Measurements from ENCODE around the gene OR2F1. TPM values are rescaled to one million over a fixed set of nuclear protein-coding genes. Genes with fewer than 3 reads are reported as not detected.

OR2F1 gene
- total and polyA plus RNA-seq, 12 donors, result not detected

DNA sequence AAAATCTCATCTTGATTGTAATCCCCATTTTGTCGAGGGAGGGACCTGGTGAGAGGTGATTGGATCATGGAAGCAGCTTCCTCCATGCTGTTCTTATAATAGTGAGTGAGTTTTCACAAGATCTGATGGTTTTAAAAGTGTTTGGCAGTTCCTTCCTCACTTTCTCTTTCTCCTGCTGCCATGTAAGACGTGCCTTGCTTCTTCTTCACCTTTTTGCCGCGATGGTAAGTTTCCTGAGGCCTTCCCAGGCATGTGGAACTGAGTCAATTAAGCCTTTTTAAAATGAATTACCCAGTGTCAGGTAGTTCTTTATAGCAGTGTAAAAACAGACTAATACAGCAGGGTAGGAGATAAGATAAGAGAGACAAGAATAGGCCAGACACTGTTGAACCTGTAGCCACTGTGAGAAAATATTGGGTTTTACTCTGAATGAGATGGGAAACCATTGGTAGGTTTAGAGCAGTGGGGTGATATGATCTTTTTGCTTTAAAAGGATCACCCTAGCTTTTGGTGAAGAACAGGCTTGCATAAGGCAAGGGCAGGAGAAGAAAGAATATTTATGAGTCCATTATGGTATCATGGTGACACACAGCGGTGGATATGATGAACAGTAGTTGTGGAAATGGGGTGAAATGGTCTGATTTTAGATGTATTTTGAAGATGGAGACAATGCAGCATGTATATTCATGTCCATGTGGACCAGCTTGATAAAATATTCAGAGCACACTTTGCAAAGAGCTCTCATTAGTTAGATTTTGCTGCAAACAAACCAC is 57.0 kb downstream of the OR2F1 start:
- H3K9me3 ChIP-seq, result peaks cover 0 to 18% (median 0%) of the 10 kb centered on the region in 11 donors
- no peak for DNase-seq
- 64 to 82% methylated on average over 5 of the region's 5 CpGs for WGBS, 2 donors
- no peak for ATAC-seq
- H3K4me3 ChIP-seq, result no peak overlapping the region
- no peaks in the 10 kb centered on the region for H3K36me3 ChIP-seq
- intact Hi-C loops (cut with DNase I), result no loop called here
- H3K27ac ChIP-seq, result no peak overlapping the region
- TF ChIP-seq, protein P1, sequence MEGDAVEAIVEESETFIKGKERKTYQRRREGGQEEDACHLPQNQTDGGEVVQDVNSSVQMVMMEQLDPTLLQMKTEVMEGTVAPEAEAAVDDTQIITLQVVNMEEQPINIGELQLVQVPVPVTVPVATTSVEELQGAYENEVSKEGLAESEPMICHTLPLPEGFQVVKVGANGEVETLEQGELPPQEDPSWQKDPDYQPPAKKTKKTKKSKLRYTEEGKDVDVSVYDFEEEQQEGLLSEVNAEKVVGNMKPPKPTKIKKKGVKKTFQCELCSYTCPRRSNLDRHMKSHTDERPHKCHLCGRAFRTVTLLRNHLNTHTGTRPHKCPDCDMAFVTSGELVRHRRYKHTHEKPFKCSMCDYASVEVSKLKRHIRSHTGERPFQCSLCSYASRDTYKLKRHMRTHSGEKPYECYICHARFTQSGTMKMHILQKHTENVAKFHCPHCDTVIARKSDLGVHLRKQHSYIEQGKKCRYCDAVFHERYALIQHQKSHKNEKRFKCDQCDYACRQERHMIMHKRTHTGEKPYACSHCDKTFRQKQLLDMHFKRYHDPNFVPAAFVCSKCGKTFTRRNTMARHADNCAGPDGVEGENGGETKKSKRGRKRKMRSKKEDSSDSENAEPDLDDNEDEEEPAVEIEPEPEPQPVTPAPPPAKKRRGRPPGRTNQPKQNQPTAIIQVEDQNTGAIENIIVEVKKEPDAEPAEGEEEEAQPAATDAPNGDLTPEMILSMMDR (IDR thresholded peaks at IDR 0.05), result no peak
- H3K4me1 ChIP-seq, result no peaks in the 10 kb centered on the region
- H3K27me3 ChIP-seq, result no peaks in the 10 kb centered on the region

Other genes starting within 250 kb of the OR2F1 start
- gene CTAGE6, start 197.1 kb upstream of the OR2F1 start, total RNA-seq, result under 1 TPM in 2 of 10 donors, not detected in 8; 0.17 to 0.30 TPM
- gene CTAGE6, start 197.1 kb upstream of the OR2F1 start, polyA plus RNA-seq, result under 1 TPM in 1 of 2 donors, not detected in 1; 0.22 TPM
- 10 to 100 TPM; 44.3 to 62.8 (median 59.1) TPM for gene TCAF1, start 52.7 kb upstream of the OR2F1 start, total RNA-seq
- 10 to 100 TPM in 1 of 2 donors, 1 to 10 TPM in 1; 9.3 to 21.7 TPM for gene TCAF1, start 52.7 kb upstream of the OR2F1 start, polyA plus RNA-seq
- gene OR2F2, start 19.6 kb upstream of the OR2F1 start, total RNA-seq, result not detected
- not detected for gene OR2F2, start 19.6 kb upstream of the OR2F1 start, polyA plus RNA-seq
- gene OR6B1, start 45.5 kb downstream of the OR2F1 start, total RNA-seq, result not detected
- gene OR6B1, start 45.5 kb downstream of the OR2F1 start, polyA plus RNA-seq, result not detected
- not detected for gene OR2A5, start 94.1 kb downstream of the OR2F1 start, total RNA-seq
- gene OR2A5, start 94.1 kb downstream of the OR2F1 start, polyA plus RNA-seq, result not detected
- gene OR2A25, start 115.0 kb downstream of the OR2F1 start, total RNA-seq, result not detected
- not detected for gene OR2A25, start 115.0 kb downstream of the OR2F1 start, polyA plus RNA-seq
- gene OR2A12, start 131.4 kb downstream of the OR2F1 start, total RNA-seq, result not detected
- gene OR2A12, start 131.4 kb downstream of the OR2F1 start, polyA plus RNA-seq, result not detected
- not detected for gene OR2A2, start 154.7 kb downstream of the OR2F1 start, total RNA-seq
- not detected for gene OR2A2, start 154.7 kb downstream of the OR2F1 start, polyA plus RNA-seq
- not detected for gene OR2A14, start 168.3 kb downstream of the OR2F1 start, total RNA-seq
- gene OR2A14, start 168.3 kb downstream of the OR2F1 start, polyA plus RNA-seq, result not detected
- under 1 TPM in 8 of 10 donors, not detected in 2; 0.13 to 0.80 (median 0.24) TPM for gene CTAGE4, start 228.6 kb downstream of the OR2F1 start, total RNA-seq
- under 1 TPM; 0.03 to 0.59 TPM for gene CTAGE4, start 228.6 kb downstream of the OR2F1 start, polyA plus RNA-seq
- gene ARHGEF35, start 241.0 kb downstream of the OR2F1 start, total RNA-seq, result 1 to 10 TPM in 3 of 10 donors, under 1 TPM in 5, not detected in 2; 0.13 to 2.2 (median 0.91) TPM
- gene ARHGEF35, start 241.0 kb downstream of the OR2F1 start, polyA plus RNA-seq, result under 1 TPM; 0.41 to 0.66 TPM